ENCODE measurements around the gene QSOX1. TPM values are rescaled to one million over a fixed set of nuclear protein-coding genes. Genes with fewer than 3 reads are reported as not detected.

The QSOX1 gene
- total RNA-seq, 1 donor from 2014 or later = 46.3 TPM

- ATAC-seq (no peak), DNase-seq (ENCODE audit: low spot score) (no peak)
- intact Hi-C loops (cut with DNase I) = no loop called here
Measured at GRCh38 chr1:180225403-180225802, 70.7 kb downstream of the QSOX1 start.

DNA sequence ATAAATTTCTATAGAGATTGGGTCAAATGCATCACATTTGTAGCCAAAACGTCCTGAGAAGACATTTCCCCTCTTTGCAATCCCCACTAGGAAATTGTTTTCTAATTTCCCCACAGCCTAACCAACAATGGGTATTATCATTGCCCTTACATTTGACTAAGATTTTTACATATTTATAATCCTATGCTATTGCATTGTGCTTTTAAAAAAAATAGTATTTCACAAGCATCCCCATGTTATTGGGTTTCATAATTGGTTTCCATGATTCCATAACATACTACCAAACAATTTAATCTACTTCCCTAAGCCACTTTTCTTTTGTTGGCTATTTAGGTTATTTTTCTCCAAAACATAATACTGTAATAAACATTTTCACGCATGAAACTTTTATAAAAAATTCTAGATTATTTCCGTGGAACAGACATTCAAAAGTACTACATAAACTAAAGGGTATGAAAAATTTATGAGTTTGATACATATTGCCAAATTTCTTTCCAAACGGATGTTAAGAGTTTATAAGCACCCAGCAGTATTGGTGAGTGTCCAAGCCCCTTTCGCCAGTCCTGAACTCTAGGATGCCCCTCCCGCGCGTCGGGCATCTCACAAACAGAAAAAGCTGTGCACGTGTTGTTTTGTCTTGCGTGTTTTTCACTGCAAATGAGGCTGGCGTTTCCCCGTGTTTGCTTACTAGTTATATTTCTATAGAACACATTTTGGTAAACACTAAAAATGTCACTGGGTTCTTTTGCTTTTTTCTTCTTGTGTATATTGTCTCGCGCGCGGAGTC is 73.4 kb downstream of the QSOX1 start:
- DNase-seq (ENCODE audit: low spot score) = no peak

GRCh38 chr1:180228648-180229482 is 74.2 kb downstream of the QSOX1 start:
- ATAC-seq = no peak
- DNase-seq (ENCODE audit: low spot score) = no peak
- intact Hi-C loops (cut with DNase I) = no loop called here

More for the DNA sequence above, 73.4 kb downstream of the QSOX1 start:
- intact Hi-C loops (cut with DNase I) = no loop called here
- ATAC-seq = no peak

DNA sequence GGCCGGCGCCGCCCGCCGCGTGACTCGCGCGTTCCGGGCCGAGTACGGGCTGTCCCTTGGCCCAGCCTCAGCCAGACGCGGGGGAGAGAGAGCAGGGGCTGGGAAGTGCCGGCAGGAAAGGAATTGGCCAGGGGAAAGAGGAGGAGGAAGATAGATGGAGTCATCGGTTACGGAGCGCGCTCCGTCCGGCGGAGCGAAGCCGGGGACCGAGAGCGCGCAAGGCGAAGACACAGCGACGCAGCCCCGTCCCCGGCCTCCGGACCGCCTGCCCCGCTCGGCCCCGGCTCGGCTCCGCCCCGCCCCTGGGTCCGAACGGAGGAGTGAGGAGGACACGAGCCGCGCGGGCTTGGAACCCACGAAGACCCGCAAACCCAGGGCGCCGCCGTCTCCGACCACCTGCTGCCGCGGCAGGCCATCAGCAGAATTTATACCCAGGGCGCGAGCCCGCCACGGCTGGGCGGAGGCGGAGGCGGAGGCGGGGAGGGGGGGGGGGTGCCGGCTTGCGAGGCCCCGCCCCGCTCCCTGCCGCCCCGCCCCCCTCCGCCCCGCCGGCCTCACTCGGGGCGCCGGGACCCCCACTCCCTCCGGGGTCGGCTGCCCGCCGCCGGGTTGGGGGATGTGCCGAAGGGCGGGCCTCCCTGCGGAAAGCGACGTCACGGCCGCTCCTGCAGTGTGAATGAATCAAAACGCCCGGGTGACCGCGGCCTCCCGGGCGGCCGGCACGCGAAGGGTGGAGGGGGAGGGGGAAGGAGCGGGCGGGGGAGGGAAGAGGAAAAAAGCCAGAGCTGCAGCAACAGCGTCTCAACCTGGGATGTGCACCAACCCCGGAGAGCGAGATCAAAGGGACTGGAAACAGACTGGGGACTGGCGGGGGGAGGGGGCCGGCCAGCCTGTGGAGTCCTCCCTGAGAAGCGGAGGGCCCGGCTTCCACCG is 75.1 kb downstream of the QSOX1 start, which contains the start of gene LHX4:
LHX4 (plus strand) TSS at position 782 of the 933 bp plus-strand sequence. CDS start 266 bp downstream, outside the sequence.
- no peak for ATAC-seq
- intact Hi-C loops (cut with DNase I) = no loop called here
- no peak for DNase-seq (ENCODE audit: low spot score)

DNA sequence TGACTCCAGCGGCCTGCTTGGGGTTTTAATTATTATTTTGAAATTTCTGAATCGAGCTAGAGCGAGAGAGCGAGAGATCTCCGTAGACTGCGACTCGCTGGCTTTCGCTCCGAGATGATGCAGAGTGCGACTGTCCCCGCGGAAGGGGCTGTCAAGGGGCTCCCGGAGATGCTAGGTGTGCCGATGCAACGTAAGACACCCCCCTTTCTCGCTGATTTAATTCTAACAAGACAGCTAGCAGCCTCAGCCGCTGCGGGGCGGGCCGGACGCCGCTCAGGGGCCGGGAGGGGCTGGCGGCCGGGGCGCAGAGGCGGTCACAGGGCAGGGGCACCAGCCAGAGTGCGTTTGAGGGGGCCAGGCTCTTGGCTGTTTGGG is 75.7 kb downstream of the QSOX1 start:
- intact Hi-C loops (cut with DNase I) = no loop called here
- no peak for ATAC-seq
- no peak for DNase-seq (ENCODE audit: low spot score)

DNA sequence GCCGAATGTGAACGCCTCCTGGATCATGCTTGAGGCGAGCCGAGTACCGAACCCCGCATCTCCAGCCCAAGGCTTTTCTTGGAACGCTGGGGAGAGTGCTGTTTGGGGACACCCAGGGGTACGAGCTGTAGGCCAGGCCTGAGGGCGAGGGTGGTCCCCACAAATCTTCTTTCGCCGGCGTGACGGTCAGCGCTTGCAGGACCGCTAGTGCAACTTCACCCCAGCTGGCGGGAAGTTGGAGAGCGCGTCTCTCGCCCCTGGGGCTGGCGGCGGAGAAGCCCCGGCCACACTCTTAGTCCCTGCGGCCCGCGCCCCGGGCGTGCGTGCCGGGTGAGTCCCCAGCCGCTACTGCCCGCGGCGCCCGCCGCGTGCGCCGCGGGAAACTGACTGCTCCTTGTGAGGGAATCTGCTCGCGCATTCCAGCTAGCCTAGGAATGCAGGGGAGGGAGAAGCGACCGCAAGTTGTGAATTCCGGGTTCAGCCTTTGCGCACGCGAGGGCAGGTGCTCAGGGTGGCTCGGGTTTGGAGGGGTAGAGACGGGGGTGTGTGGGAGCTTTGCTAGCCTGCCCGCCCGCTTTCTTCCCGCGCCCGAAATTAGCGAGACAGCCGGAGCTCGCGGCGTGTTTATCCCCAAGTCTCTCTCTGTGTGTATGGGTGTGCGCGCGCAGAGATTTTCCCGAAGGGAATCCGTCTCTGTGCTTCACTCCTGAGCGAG is 76.3 kb downstream of the QSOX1 start:
- peak; percentile 16 for ATAC-seq
- intact Hi-C loops (cut with DNase I) = no loop called here
- DNase-seq (ENCODE audit: low spot score) = no peak

- intact Hi-C loops (cut with DNase I) = no loop called here
- ATAC-seq (no peak), DNase-seq (ENCODE audit: low spot score) (no peak)
Measured at GRCh38 chr1:180231506-180231921, 76.8 kb downstream of the QSOX1 start.

GRCh38 chr1:180231936-180232335 is 77.3 kb downstream of the QSOX1 start:
- no peak for DNase-seq (ENCODE audit: low spot score)
- intact Hi-C loops (cut with DNase I) = no loop called here
- ATAC-seq = no peak

DNA sequence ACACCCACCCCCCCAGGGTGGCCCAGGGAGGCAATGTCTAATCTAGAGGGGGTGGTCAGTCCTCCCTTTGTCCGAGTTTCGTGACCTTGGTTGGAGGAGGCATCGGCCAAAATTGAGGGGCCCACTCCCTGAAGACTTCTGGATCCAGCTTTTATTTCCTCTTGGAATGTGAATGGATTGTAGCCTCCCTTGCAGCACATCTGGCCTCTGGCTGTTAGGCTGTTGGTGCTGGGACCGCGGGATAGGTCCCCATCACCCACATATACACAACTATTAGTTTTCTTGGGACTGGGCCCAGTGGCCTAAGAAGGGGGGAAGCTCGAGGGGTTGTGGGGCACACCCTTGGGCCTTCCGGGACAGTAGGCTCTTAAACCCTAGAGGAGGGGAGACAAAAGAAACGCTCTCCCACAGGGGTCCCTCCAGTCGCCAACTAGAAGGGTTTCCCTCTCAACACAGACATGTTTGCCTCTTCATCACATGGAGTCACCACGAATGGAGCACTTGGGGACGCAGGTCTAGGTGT is 77.9 kb downstream of the QSOX1 start:
- DNase-seq (ENCODE audit: low spot score) (no peak), ATAC-seq (no peak)

DNA sequence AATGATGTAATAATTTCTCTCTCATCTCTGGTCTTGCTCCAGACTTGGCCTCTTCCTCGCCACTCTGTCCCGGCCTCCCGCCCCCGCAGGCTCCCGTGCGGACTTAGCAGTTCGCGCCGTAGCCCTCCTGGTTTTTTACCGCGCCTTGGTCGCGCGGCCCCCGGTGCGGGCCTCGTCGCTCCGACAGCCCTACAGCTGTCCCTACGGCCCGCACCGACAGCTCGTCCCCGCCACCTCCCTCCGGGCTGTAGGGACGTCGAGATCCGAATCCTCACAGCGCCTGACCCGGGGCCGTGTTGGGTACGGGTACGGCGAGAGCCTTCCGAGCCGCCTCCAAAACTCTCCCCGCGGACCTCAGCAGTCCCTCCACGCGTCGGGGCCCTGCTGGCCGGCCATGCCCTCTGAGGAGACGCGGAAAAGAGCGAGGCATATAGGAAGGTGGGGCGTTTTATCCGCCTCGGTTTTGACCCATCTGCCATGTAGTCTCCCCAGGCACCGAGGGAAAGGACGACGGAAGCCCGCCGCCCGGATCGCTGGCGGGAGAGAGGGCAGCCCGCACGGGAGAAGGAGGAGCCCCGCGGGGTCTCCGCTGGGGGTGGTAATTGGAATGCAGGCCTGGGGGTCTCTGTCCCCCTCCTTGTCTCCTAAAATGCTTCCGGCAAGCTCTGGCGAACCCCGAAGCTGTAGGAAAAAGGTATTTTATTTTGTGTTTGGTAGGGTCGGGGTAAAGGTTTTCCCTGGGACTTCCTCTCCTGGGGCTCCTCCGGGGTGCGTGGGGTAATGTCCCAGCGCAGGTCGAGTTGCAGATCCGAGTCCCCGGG is 78.7 kb downstream of the QSOX1 start:
- no peak for DNase-seq (ENCODE audit: low spot score)
- intact Hi-C loops (cut with DNase I) = no loop called here

More for the DNA sequence above, 77.9 kb downstream of the QSOX1 start:
- intact Hi-C loops (cut with DNase I) = no loop called here

GRCh38 chr1:180234369-180235076 is 79.9 kb downstream of the QSOX1 start:
- intact Hi-C loops (cut with DNase I) = no loop called here
- no peak for DNase-seq (ENCODE audit: low spot score)
- ATAC-seq = no peak

More for the DNA sequence above, 78.7 kb downstream of the QSOX1 start:
- no peak for ATAC-seq

GRCh38 chr1:180235077-180235501 is 80.4 kb downstream of the QSOX1 start:
- intact Hi-C loops (cut with DNase I) = no loop called here
- no peak for DNase-seq (ENCODE audit: low spot score)
- no peak for ATAC-seq

DNA sequence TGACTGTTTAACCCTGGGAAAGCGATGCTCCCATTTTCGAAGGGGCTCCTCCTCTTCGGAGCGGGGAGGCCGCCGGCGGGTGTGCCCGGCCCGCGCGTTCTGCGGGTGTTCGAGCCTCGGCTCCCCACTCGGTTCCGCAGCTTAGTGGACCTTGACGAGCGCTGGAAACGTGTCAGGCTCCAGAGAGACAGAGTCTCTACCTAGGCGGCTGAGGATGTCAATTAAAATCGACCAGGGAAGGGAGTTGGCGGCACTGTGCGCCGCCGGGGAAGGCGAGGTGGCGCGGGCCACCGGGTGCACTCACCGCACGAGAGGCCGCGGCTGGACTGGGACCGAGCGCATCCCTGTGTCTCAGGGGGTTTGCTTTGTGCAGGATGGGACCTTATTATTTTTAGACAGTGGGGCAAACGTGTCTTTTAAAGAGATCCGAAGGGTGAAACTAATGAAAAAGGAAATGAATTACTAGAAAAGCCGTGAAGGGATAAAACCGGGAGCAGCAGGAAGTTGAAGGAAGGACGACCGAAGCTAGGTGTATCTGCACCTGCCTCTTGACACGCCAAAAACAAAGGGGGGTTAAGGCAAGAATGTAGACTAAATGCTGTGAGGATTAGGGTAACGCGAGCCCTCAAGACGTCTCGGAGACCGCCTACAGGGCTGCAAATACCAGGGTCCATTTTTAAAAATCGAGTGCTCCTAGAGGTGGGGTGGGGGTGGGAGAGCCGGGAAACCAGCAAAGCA is 81.0 kb downstream of the QSOX1 start:
- ATAC-seq (no peak), DNase-seq (ENCODE audit: low spot score) (no peak)
- intact Hi-C loops (cut with DNase I) = no loop called here

DNA sequence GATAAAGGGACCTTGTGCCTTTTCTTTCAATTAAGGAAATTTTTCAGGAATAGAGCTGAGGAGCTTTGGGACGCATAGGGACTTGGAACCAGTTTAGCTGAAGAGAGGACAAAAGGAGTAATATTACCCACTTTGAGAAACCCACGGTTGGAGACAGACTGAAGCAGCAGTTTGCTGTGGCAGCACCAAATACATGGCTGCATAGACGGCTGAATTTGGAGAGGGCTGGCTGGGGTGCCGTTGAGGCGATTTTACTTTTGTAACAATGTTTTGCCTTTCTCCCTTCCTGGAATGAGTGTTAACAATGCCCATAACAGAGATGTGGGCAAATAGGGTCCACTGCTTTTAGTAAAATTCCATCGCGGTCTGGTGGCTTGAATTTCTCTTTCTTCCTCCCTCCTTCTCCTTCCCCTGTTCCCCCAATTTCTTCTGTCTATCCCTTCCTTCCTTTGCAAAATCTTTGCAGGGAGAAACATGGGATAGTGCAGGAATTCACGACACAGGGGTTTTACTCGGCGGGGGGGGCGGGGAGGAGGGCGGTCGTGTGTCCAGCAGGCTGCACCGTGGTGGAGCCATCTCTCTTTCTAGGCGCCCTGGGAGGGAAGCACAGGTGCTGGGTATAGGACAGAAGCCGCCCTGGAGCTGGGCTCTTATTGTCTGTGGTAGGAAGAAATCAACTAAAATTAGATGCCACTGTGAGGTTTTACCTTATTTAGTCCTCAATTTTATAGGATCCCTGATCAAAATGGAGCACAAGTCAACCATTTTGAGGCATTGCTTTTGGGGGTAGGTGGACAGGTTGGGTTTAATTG is 82.2 kb downstream of the QSOX1 start:
- DNase-seq (ENCODE audit: low spot score) = no peak

GRCh38 chr1:180237869-180238476 is 83.3 kb downstream of the QSOX1 start:
- ATAC-seq = no peak
- intact Hi-C loops (cut with DNase I) = no loop called here
- no peak for DNase-seq (ENCODE audit: low spot score)

More for the DNA sequence above, 82.2 kb downstream of the QSOX1 start:
- intact Hi-C loops (cut with DNase I) = no loop called here
- no peak for ATAC-seq

All from sciatic nerve (tissue), 2 donors.